ENCODE results near the gene TANC2. TPM values are rescaled to one million over a fixed set of nuclear protein-coding genes. Genes with fewer than 3 reads are reported as not detected.

The TANC2 gene
- total and polyA plus RNA-seq, 2 donors from 2014 or later: 3.2 to 73.9 TPM

DNA sequence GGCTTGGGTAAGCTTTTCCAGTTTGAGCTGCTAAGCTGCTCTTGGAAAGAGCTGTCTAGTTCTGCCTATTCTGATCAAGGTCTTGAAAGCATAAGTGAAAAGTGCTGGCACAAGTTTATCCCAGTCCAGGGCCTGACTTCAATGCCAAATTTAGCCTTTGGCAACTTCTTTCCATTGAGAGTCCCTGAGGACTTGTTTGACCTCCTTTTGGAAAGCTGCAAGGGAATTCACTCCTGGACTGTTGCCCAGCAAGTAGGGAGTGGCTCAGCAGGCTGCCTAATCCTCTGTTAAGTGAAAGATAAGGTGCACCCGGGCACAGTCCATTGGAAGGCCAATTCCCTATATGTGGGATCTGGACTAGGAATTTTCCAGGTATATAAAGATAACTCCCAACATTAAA, 16.0 kb upstream of the TANC2 start:
- Histone ChIP-seq H3K36me3 (ENCODE audit: control insufficient read depth in 2 of 3, insufficient read depth in 3 of 3, low read length in 3 of 3) (no peaks in the 10 kb centered on the region), H3K9ac (ENCODE audit: low read length in 3 of 3) (no peak overlapping the region), H3K27me3 (ENCODE audit: control insufficient read depth, insufficient read depth, low read length) (no peaks in the 10 kb centered on the region), H3K4me1 (ENCODE audit: control insufficient read depth in 2 of 3, insufficient read depth in 2 of 3, low read depth in 1 of 3, low read length in 3 of 3) (no peaks in the 10 kb centered on the region), H3K27ac (ENCODE audit: low read depth in 2 of 2, low read length in 2 of 2) (no peak overlapping the region), H3K4me3 (ENCODE audit: low read length in 3 of 3) (no peak overlapping the region), H3K9me3 (ENCODE audit: control insufficient read depth in 2 of 3, insufficient read depth in 1 of 3, low read length in 3 of 3) (no peaks in the 10 kb centered on the region)
- no peak for DNase-seq
- intact Hi-C loops (cut with DNase I): no loop called here
- TF ChIP-seq CTCF (IDR thresholded peaks at IDR 0.05; ENCODE audit: borderline replicate concordance, extremely low read depth, insufficient read depth): no peak
- FAIRE-seq: no peak

DNA sequence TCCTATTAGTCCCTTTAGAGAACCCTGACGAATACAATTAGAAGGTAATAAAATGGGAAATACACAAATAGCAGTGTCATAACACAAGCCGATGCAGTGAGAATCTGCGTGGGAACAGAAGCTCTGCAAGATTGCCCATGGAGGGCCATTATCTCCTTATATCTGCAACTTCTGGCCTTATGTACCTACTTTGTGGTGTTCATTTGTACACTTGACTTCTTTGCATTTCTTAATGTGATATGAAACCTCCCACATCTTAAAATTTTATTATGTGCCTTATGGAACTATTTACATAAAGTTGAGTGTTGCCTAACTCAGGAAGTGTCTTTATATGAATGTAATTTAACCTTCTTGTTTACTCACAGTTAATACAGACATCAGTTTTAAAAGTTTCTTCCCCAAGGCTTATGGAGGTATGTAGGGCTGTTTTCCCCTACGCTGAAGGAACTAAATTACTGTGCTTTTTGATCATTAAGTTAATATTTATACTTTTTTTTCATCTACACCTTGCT, 10.1 kb upstream of the TANC2 start:
- no peak for FAIRE-seq

DNA sequence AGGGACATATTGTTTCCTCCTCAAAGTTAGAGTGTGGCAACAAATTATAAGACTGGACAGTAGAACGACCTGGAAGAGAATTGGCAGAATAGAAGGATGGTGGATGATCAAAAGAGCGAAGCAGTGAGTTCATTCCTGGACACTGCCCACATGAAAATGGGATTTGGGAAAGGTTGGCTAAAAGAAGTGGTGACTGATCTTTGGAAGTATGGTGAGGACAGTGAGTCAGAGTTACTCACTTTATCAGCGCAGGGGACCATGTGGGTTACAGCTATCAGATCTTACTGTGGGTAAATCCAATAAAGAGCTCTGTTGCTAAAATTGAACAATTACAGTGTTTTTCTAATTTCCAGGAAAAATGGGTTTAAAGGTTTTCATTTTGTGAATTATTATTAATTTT, 2.7 kb upstream of the TANC2 start:
- Histone ChIP-seq H3K9me3 (ENCODE audit: control insufficient read depth in 2 of 3, insufficient read depth in 1 of 3, low read length in 3 of 3) (no peaks in the 10 kb centered on the region), H3K27ac (ENCODE audit: low read depth in 2 of 2, low read length in 2 of 2) (no peak overlapping the region), H3K4me3 (ENCODE audit: low read length in 3 of 3) (no peak overlapping the region), H3K36me3 (ENCODE audit: control insufficient read depth in 2 of 3, insufficient read depth in 3 of 3, low read length in 3 of 3) (no peaks in the 10 kb centered on the region), H3K4me1 (ENCODE audit: control insufficient read depth in 2 of 3, insufficient read depth in 2 of 3, low read depth in 1 of 3, low read length in 3 of 3) (peaks cover 0 to 8% (median 3%) of the 10 kb centered on the region in 3 donors), H3K27me3 (ENCODE audit: control insufficient read depth, insufficient read depth, low read length) (no peaks in the 10 kb centered on the region), H3K9ac (ENCODE audit: low read length in 3 of 3) (no peak overlapping the region)
- TF ChIP-seq CTCF (IDR thresholded peaks at IDR 0.05; ENCODE audit: borderline replicate concordance, extremely low read depth, insufficient read depth): no peak
- no peak for DNase-seq
- FAIRE-seq: no peak
- intact Hi-C loops (cut with DNase I): loop anchor here (10.0 kb wide), 1 partner anchor 258 kb away; no protein-coding TSS in a partner anchor

More for the DNA sequence above, 10.1 kb upstream of the TANC2 start:
- no peak overlapping the region for H3K9ac ChIP-seq (ENCODE audit: low read length in 3 of 3)
- H3K36me3 ChIP-seq (ENCODE audit: control insufficient read depth in 2 of 3, insufficient read depth in 3 of 3, low read length in 3 of 3): no peaks in the 10 kb centered on the region
- no peaks in the 10 kb centered on the region for H3K9me3 ChIP-seq (ENCODE audit: control insufficient read depth in 2 of 3, insufficient read depth in 1 of 3, low read length in 3 of 3)
- intact Hi-C loops (cut with DNase I): no loop called here
- H3K4me1 ChIP-seq (ENCODE audit: control insufficient read depth in 2 of 3, insufficient read depth in 2 of 3, low read depth in 1 of 3, low read length in 3 of 3): no peaks in the 10 kb centered on the region
- TF ChIP-seq CTCF (IDR thresholded peaks at IDR 0.05; ENCODE audit: borderline replicate concordance, extremely low read depth, insufficient read depth): no peak
- no peak overlapping the region for H3K4me3 ChIP-seq (ENCODE audit: low read length in 3 of 3)
- no peak overlapping the region for H3K27ac ChIP-seq (ENCODE audit: low read depth in 2 of 2, low read length in 2 of 2)
- DNase-seq: no peak
- no peaks in the 10 kb centered on the region for H3K27me3 ChIP-seq (ENCODE audit: control insufficient read depth, insufficient read depth, low read length)

- Histone ChIP-seq H3K27me3 (ENCODE audit: control insufficient read depth, insufficient read depth, low read length) (no peaks in the 10 kb centered on the region), H3K36me3 (ENCODE audit: control insufficient read depth in 2 of 3, insufficient read depth in 3 of 3, low read length in 3 of 3) (no peaks in the 10 kb centered on the region), H3K27ac (ENCODE audit: low read depth in 2 of 2, low read length in 2 of 2) (no peak overlapping the region), H3K9me3 (ENCODE audit: control insufficient read depth in 2 of 3, insufficient read depth in 1 of 3, low read length in 3 of 3) (no peaks in the 10 kb centered on the region), H3K4me3 (ENCODE audit: low read length in 3 of 3) (no peak overlapping the region), H3K4me1 (ENCODE audit: control insufficient read depth in 2 of 3, insufficient read depth in 2 of 3, low read depth in 1 of 3, low read length in 3 of 3) (peaks cover 0 to 8% (median 3%) of the 10 kb centered on the region in 3 donors), H3K9ac (ENCODE audit: low read length in 3 of 3) (no peak overlapping the region)
- FAIRE-seq (no peak), DNase-seq (no peak)
- intact Hi-C loops (cut with DNase I): loop anchor here (10.0 kb wide), 1 partner anchor 260 kb away; no protein-coding TSS in a partner anchor
- TF ChIP-seq CTCF (IDR thresholded peaks at IDR 0.05; ENCODE audit: borderline replicate concordance, extremely low read depth, insufficient read depth): no peak
Measured at GRCh38 chr17:62964506-62964905, 1.5 kb upstream of the TANC2 start.
